Naive thymus-derived CD4-positive, alpha-beta T cell (primary cell): ENCODE results near the gene LBH. TPM values are rescaled to one million over a fixed set of nuclear protein-coding genes. Genes with fewer than 3 reads are reported as not detected.

Source experiments
- ATAC-seq: fragments of 150-1000 bp; cut with Tn5 transposase; 2 replicates; pipeline ENCODE4 v1.10.0; 2021; ENCODE audit warnings: mild to moderate bottlenecking, moderate library complexity
- CTCF ChIA-PET: fragments of 350-600 bp; sonication (Branson Sonifier 250); formaldehyde crosslinking; loops from one replicate; lab custom pipeline; 2021; ENCODE audit warnings: antibody characterized with exemption; lab: Charles Lee
- POLR2A ChIA-PET: fragments of 350-600 bp; sonication (Branson Sonifier 250); formaldehyde crosslinking; loops from one replicate; lab custom pipeline; 2021; ENCODE audit warnings: antibody characterized with exemption, inconsistent platforms; lab: Charles Lee
- DNase-seq, 9 donors: peaks; one replicate each; pipeline versions ENCODE4 v3.0.0 to v3.0.0-alpha.2; 2020 to 2022; ENCODE audit warnings: mixed read lengths in 1 of 9
- H3K27ac ChIP-seq: one replicate; pipeline ENCODE4 v1.7.0; 2013; ENCODE audit warnings: mild to moderate bottlenecking, low read depth, low read length, moderate library complexity
- H3K27me3 ChIP-seq, 2 donors: one replicate each; pipeline ENCODE4 v1.7.0; 2013; ENCODE audit warnings: low read length in 2 of 2, mild to moderate bottlenecking in 2 of 2, moderate library complexity in 2 of 2; ENCODE audit not compliant: control insufficient read depth in 2 of 2, insufficient read depth in 2 of 2
- H3K36me3 ChIP-seq, 3 experiments: 1 replicate in 2 of 3; 2 replicates in 1 of 3; pipeline ENCODE4 v1.7.0; 2013; ENCODE audit warnings: low read length in 3 of 3, mild to moderate bottlenecking in 3 of 3, moderate library complexity in 1 of 3; ENCODE audit not compliant: insufficient read depth in 3 of 3, control insufficient read depth in 2 of 3
- H3K4me1 ChIP-seq, 2 donors: one replicate each; pipeline ENCODE4 v1.7.0; 2013; ENCODE audit warnings: low read length in 2 of 2, mild to moderate bottlenecking in 2 of 2, moderate library complexity in 1 of 2; ENCODE audit not compliant: control insufficient read depth in 2 of 2, insufficient read depth in 2 of 2
- H3K4me3 ChIP-seq: 2 replicates; pipeline ENCODE4 v1.7.0; 2013; ENCODE audit warnings: mild to moderate bottlenecking, low read length
- H3K9me3 ChIP-seq, 3 experiments: 1 replicate in 2 of 3; 2 replicates in 1 of 3; pipeline ENCODE4 v1.7.0; 2013; ENCODE audit warnings: low read length in 3 of 3; ENCODE audit not compliant: control insufficient read depth in 2 of 3
- H3K27ac Mint-ChIP-seq, 9 donors: one replicate each; pipeline ENCODE4 v1.8.0; 2020 to 2022; ENCODE audit warnings: mixed read lengths in 9 of 9, mild to moderate bottlenecking in 8 of 9, moderate library complexity in 5 of 9, inconsistent platforms in 2 of 9
- H3K27me3 Mint-ChIP-seq, 5 donors: one replicate each; pipeline ENCODE4 v1.8.0; 2021 to 2022; ENCODE audit warnings: mixed read lengths in 5 of 5, mild to moderate bottlenecking in 1 of 5
- H3K36me3 Mint-ChIP-seq, 5 donors: one replicate each; pipeline ENCODE4 v1.8.0; 2020 to 2022; ENCODE audit warnings: mixed read lengths in 5 of 5, mild to moderate bottlenecking in 3 of 5, inconsistent platforms in 1 of 5
- H3K4me1 Mint-ChIP-seq, 7 donors: one replicate each; pipeline ENCODE4 v1.8.0; 2020 to 2022; ENCODE audit warnings: mixed read lengths in 7 of 7, mild to moderate bottlenecking in 3 of 7, inconsistent platforms in 1 of 7
- H3K4me3 Mint-ChIP-seq, 10 donors: one replicate each; pipeline ENCODE4 v1.8.0; 2020 to 2022; ENCODE audit warnings: mild to moderate bottlenecking in 10 of 10, mixed read lengths in 10 of 10, moderate library complexity in 6 of 10, inconsistent platforms in 2 of 10
- H3K9me3 Mint-ChIP-seq, 11 donors: one replicate each; pipeline ENCODE4 v1.8.0; 2020 to 2022; ENCODE audit warnings: mixed read lengths in 11 of 11, mild to moderate bottlenecking in 4 of 11, inconsistent platforms in 1 of 11, moderate library complexity in 1 of 11
- intact Hi-C, 2 donors: fragments of 100-400 bp; cut with micrococcal nuclease; formaldehyde crosslinking; loops; one replicate each; pipeline ENCODE4 v1.15.1; 2023
- polyA plus RNA-seq, 2 donors: library from polyadenylated mRNA; unstranded; fragments of 300-500 nt; fragmentation: Illumina TruSeq; gene quantifications; one replicate each; pipeline ENCODE4 v1.2.3, GENCODE V29; 2021
- total RNA-seq, 6 experiments: library from RNA in 5 of 6; stranded (reverse) in 5 of 6; gene quantifications; 1 replicate in 5 of 6; 2 replicates in 1 of 6; pipeline ENCODE4 v1.2.3 and lab custom pipeline; 2021 to 2026

Gene LBH
- total and polyA plus RNA-seq, 7 experiments from 2014 or later = 146 to 517 (median 269) TPM

DNA sequence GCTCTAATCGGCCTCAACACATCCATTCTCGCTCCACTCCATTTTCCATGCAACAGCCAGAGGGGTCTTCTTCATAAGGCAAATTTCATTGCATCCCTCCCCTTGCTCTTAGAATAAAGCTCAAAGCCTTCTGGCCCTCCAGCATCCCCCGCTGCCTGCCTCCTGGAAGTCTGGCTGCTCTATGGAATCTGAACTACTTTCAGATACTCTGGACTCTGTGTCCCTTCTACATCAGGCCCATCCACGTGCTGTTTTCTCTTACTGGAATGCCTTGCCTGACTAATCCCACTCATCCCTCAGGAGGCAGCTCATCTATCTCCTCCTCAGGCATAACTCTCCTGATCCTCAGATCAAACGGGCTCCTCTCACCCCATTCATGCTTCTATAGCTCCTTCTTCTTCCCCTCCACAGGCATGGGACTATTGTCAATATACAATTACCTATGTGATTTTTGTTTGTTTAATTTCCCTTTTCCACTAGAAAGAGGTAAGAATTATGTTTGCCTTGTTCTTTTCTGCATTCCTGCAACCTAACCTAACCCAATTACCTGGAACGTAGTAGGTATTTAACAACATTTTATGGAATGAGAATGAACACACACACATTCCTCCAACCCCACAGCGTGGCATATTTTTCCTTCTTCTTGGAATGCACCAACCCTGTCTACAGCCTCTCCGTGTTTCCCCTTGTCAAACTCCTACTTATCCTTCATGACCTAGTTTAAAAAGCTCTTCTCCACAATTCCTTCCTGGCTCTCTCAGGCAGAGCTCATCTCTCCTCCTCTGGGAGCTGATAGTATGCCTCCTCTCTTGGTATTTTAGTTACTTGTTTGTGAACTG lies 49.5 kb downstream of the LBH start:
- peak overlapping the region in 2 of 9 donors; percentile 5 to 65 for H3K27ac Mint-ChIP-seq

DNA sequence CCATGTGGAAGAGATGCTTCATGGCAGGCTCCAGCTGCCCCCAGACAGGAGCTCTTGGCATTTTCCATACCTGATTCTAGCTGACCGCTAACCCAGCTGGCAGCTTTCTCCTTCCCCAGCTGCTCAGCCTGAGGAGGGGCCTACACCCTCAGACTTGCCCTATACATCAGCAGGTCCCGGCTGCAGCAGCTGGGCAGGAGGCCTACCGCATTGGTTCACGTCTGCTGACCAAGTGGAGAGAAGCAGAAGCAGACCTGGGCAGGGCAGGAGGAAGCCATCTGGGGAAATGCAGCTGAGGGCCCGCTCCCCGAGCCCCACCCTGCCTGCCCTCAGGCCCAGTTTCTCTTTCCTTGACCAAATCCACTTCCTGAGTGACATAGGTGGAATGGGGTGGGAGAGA lies 50.7 kb downstream of the LBH start:
- Histone ChIP-seq H3K27me3 (no peaks in the 10 kb centered on the region), H3K27ac (no peak overlapping the region), H3K4me1 (peaks cover 0 to 2% of the 10 kb centered on the region in 2 donors), H3K36me3 (no peaks in the 10 kb centered on the region), H3K4me3 (no peak overlapping the region), H3K9me3 (no peaks in the 10 kb centered on the region)
- intact Hi-C loops = no loop called here
- Mint-ChIP-seq H3K27me3 (no peaks in the 10 kb centered on the region), H3K4me3 (no peak overlapping the region), H3K9me3 (peaks cover 0 to 1% (median 0%) of the 10 kb centered on the region in 11 donors), H3K4me1 (peaks cover 15 to 54% (median 37%) of the 10 kb centered on the region in 7 donors), H3K27ac (no peak overlapping the region), H3K36me3 (peaks cover 0 to 7% (median 0%) of the 10 kb centered on the region in 5 donors)
- ChIA-PET POLR2A (interaction anchor here (1.0 to 42.6 kb wide), 6 partner anchors 9 to 45 kb away, joined by 3 to 901 read pairs (median 4); partner anchors contain the start of gene LBH), CTCF (interaction anchor here (1.1 kb wide), 1 partner anchor 11 kb away, joined by 3 read pairs; no protein-coding TSS in a partner anchor)
- DNase-seq (no peak), ATAC-seq (peak; percentile 59)

More for the DNA sequence above, 49.5 kb downstream of the LBH start:
- Mint-ChIP-seq H3K4me1 (peaks cover 16 to 55% (median 36%) of the 10 kb centered on the region in 7 donors), H3K27me3 (no peaks in the 10 kb centered on the region), H3K36me3 (peaks cover 0 to 7% (median 0%) of the 10 kb centered on the region in 5 donors), H3K9me3 (peaks cover 0 to 1% (median 0%) of the 10 kb centered on the region in 11 donors), H3K4me3 (no peak overlapping the region)
- DNase-seq = no peak
- Histone ChIP-seq H3K27ac (no peak overlapping the region), H3K36me3 (no peaks in the 10 kb centered on the region), H3K27me3 (no peaks in the 10 kb centered on the region), H3K4me3 (no peak overlapping the region), H3K4me1 (no peaks in the 10 kb centered on the region), H3K9me3 (no peaks in the 10 kb centered on the region)
- no peak for ATAC-seq
- CTCF ChIA-PET = interaction anchor here (0.6 to 1.1 kb wide), 2 partner anchors 10 to 39 kb away, joined by 3 to 4 read pairs; no protein-coding TSS in a partner anchor
- intact Hi-C loops = no loop called here
- POLR2A ChIA-PET = interaction anchor here (1.2 to 42.6 kb wide), 4 partner anchors 8 to 44 kb away, joined by 4 to 901 read pairs (median 7); partner anchors contain the start of gene LBH

DNA sequence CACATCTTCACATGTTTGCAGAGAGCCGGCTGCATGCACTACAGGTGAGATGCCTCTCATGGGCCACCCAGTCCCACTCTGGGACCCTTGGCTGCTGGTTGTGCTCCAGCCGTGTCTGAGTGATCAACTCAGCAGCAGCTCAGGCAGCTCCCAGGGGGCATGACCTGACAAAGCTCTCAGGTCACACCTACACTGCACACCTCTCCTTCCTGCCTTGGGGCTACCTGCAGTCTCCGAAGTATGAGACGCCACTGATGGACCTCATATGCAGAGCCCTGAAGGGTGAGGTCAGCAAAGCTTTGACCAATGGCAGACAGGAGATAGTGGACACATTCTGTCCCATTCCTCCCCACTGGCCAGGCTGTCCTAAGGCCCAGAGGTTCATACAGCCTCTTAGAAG lies 51.4 kb downstream of the LBH start:
- intact Hi-C loops = no loop called here
- H3K4me1 Mint-ChIP-seq = peaks cover 21 to 55% (median 42%) of the 10 kb centered on the region in 7 donors
- POLR2A ChIA-PET = interaction anchor here (1.0 to 42.6 kb wide), 4 partner anchors 14 to 46 kb away, joined by 3 to 901 read pairs (median 8); partner anchors contain the start of gene LBH
- Histone ChIP-seq H3K27me3 (no peaks in the 10 kb centered on the region), H3K36me3 (no peaks in the 10 kb centered on the region), H3K27ac (no peak overlapping the region), H3K4me3 (no peak overlapping the region), H3K4me1 (peaks cover 0 to 9% of the 10 kb centered on the region in 2 donors), H3K9me3 (no peaks in the 10 kb centered on the region)
- ATAC-seq (no peak), DNase-seq (no peak)
- peaks cover 0 to 1% (median 0%) of the 10 kb centered on the region in 11 donors for H3K9me3 Mint-ChIP-seq
- no peak overlapping the region for H3K4me3 Mint-ChIP-seq
- H3K36me3 Mint-ChIP-seq = peaks cover 0 to 7% (median 0%) of the 10 kb centered on the region in 5 donors
- CTCF ChIA-PET = interaction anchor here (0.6 kb wide), 1 partner anchor 176 kb away, joined by 3 read pairs; no protein-coding TSS in a partner anchor
- H3K27me3 Mint-ChIP-seq = no peaks in the 10 kb centered on the region
- H3K27ac Mint-ChIP-seq = peak overlapping the region in 2 of 9 donors; percentile 4 to 43

DNA sequence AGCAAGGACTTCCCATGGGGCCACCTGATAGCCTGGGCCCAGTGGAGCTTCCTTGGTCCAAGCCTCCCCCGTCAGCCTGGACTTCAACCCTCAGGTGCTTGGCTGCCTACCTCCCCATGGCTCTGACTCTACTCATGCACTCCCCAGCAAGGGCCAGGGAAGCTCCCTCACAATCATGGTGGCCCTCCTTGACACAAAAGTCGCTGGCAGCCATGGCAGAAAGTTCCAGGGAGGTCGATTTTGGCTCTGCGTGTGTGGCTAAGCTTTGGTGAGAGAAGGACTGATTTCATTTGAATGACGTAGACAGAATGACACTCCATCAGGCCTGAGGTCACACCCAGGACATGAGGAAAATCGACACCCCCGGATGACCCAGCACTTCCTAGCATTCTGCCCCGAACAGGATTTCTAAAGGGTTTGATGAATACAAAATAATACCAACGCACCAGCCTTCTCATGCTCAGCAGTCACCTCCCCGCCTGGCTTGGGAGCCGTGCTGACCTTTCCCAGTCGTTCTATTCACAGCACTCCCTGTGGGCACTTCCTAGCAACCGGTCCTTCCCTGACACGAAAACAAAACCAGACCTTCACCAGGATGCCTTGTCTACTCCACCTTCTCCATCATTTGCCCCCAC lies 52.7 kb downstream of the LBH start:
- no peak for DNase-seq
- peaks cover 0 to 7% (median 0%) of the 10 kb centered on the region in 5 donors for H3K36me3 Mint-ChIP-seq
- no peaks in the 10 kb centered on the region for H3K9me3 Mint-ChIP-seq
- Histone ChIP-seq H3K27ac (no peak overlapping the region), H3K27me3 (no peaks in the 10 kb centered on the region), H3K36me3 (no peaks in the 10 kb centered on the region), H3K4me1 (peaks cover 0 to 21% of the 10 kb centered on the region in 2 donors), H3K4me3 (no peak overlapping the region), H3K9me3 (no peaks in the 10 kb centered on the region)
- H3K27ac Mint-ChIP-seq = peak overlapping the region in 1 of 9 donors; percentile 62
- intact Hi-C loops = loop anchor here in 1 of 2 donors (2.0 kb wide), 1 partner anchor 17 kb away; no protein-coding TSS in a partner anchor
- H3K4me3 Mint-ChIP-seq = no peak overlapping the region
- peaks cover 24 to 55% (median 41%) of the 10 kb centered on the region in 7 donors for H3K4me1 Mint-ChIP-seq
- no peak for ATAC-seq
- POLR2A ChIA-PET = interaction anchor here (42.6 kb wide), 1 partner anchor 47 kb away, joined by 901 read pairs; the partner anchor contains the start of gene LBH
- CTCF ChIA-PET = no interaction called here
- no peaks in the 10 kb centered on the region for H3K27me3 Mint-ChIP-seq

DNA sequence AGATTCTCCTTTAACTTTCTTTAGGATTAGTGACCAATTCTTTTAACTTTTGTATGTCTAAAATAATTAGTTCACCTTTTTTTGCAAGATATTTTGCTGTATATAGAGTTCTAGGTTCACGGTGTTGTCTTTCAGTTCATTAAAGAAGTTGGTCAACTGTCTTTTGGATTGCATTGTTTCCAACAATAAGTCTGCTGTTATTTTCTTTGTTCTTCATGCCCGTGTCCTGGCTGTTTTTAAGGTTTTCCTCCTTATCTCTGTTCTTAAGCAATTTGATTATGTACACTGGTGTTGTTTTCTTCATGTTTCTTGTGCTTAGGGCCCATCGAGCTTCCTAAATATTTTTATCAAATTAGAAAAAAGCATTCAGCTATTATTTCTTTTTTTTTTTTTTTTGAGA lies 54.4 kb downstream of the LBH start:
- peak overlapping the region in 1 of 9 donors; percentile 13 for H3K27ac Mint-ChIP-seq
- no peak for DNase-seq
- Histone ChIP-seq H3K27me3 (no peaks in the 10 kb centered on the region), H3K9me3 (no peaks in the 10 kb centered on the region), H3K27ac (no peak overlapping the region), H3K36me3 (no peaks in the 10 kb centered on the region), H3K4me3 (no peak overlapping the region), H3K4me1 (peaks cover 0 to 21% of the 10 kb centered on the region in 2 donors)
- no peak overlapping the region for H3K4me3 Mint-ChIP-seq
- POLR2A ChIA-PET = interaction anchor here (1.0 to 3.3 kb wide), 2 partner anchors 27 to 50 kb away, joined by 3 to 17 read pairs; no protein-coding TSS in a partner anchor
- CTCF ChIA-PET = interaction anchor here (1.6 kb wide), 1 partner anchor 50 kb away, joined by 5 read pairs; no protein-coding TSS in a partner anchor
- no peak for ATAC-seq
- peaks cover 23 to 43% (median 33%) of the 10 kb centered on the region in 7 donors for H3K4me1 Mint-ChIP-seq
- intact Hi-C loops = loop anchor here in 1 of 2 donors (2.0 kb wide), 1 partner anchor 19 kb away; no protein-coding TSS in a partner anchor
- H3K27me3 Mint-ChIP-seq = no peaks in the 10 kb centered on the region
- no peaks in the 10 kb centered on the region for H3K9me3 Mint-ChIP-seq
- H3K36me3 Mint-ChIP-seq = peaks cover 0 to 3% (median 0%) of the 10 kb centered on the region in 5 donors
